ENCODE results near the gene ELL. TPM values are rescaled to one million over a fixed set of nuclear protein-coding genes. Genes with fewer than 3 reads are reported as not detected.

ELL gene
- total RNA-seq, 1 donor from 2014 or later, result 11.0 TPM

DNA sequence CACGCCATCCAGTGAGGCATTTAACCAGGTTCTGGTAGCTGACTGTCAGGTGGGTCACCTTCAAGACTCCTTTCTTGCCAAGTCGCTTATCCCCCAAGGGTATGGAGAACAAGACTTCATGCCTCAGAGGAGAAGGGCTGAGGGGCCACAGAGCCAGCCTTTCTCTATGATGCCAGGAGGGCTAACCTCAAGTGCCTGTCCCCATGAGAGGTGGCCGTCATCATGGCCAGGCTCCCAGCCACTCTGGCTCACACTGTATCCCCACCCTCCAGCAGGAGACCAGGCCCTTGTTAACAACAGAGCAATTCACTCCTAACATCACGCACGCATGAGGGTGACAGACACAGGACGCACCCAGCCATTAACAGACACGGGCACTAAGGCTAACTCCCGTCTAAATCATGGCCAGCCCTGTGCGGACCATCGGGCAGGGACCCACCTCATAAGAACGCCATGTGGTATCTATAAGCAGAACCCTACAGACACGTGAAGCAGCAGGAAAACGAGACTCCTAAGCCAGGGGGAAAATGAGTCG, 45.3 kb downstream of the ELL start:
- TF ChIP-seq, protein P1, sequence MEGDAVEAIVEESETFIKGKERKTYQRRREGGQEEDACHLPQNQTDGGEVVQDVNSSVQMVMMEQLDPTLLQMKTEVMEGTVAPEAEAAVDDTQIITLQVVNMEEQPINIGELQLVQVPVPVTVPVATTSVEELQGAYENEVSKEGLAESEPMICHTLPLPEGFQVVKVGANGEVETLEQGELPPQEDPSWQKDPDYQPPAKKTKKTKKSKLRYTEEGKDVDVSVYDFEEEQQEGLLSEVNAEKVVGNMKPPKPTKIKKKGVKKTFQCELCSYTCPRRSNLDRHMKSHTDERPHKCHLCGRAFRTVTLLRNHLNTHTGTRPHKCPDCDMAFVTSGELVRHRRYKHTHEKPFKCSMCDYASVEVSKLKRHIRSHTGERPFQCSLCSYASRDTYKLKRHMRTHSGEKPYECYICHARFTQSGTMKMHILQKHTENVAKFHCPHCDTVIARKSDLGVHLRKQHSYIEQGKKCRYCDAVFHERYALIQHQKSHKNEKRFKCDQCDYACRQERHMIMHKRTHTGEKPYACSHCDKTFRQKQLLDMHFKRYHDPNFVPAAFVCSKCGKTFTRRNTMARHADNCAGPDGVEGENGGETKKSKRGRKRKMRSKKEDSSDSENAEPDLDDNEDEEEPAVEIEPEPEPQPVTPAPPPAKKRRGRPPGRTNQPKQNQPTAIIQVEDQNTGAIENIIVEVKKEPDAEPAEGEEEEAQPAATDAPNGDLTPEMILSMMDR (IDR thresholded peaks at IDR 0.05; ENCODE audit: unreplicated experiment), result no peak
- Mint-ChIP-seq H3K27me3 (ENCODE audit: unreplicated experiment) (peaks cover 17% of the 10 kb centered on the region), H3K27ac (ENCODE audit: unreplicated experiment) (peak overlapping the region; percentile 72), H3K4me3 (ENCODE audit: unreplicated experiment) (peak overlapping the region; percentile 43), H3K36me3 (ENCODE audit: low read depth, unreplicated experiment) (peaks cover 18% of the 10 kb centered on the region), H3K4me1 (ENCODE audit: unreplicated experiment) (peaks cover 35% of the 10 kb centered on the region), H3K9me3 (ENCODE audit: unreplicated experiment) (no peaks in the 10 kb centered on the region)
- DNase-seq (ENCODE audit: low spot score), result no peak

DNA sequence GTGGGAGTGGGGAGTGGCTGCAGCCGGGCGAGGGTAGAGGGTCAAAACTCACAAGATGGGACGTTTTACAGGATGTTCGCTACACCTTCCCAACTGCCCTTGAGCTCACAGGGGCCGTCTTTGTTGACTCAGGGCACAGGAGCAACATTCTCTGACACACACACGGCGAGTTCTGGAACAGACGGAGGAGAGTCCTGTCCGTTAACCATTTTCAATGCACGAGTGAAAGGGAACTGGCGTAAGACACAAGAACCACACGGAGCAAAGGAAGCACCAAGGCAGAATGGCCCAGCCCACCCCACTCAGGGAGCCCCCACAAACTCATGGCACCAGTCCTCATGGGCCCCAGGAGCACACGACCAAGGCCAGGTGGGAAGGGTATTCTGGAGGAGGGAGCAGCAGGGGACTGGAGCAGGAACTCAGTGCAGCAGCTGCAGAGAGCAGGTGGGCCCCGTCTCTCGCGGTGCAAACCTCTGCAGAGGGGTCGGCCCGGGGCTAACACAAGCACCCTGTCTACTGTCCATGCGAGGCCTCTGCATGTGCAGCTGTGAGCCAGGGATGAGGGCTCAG, 46.0 kb downstream of the ELL start:
- Mint-ChIP-seq H3K27me3 (ENCODE audit: unreplicated experiment) (peaks cover 14% of the 10 kb centered on the region), H3K27ac (ENCODE audit: unreplicated experiment) (no peak overlapping the region), H3K4me1 (ENCODE audit: unreplicated experiment) (peaks cover 29% of the 10 kb centered on the region), H3K9me3 (ENCODE audit: unreplicated experiment) (no peaks in the 10 kb centered on the region), H3K4me3 (ENCODE audit: unreplicated experiment) (no peak overlapping the region), H3K36me3 (ENCODE audit: low read depth, unreplicated experiment) (peaks cover 18% of the 10 kb centered on the region)
- no peak for DNase-seq (ENCODE audit: low spot score)
- TF ChIP-seq, protein P1 (IDR thresholded peaks at IDR 0.05; ENCODE audit: unreplicated experiment), result no peak

DNA sequence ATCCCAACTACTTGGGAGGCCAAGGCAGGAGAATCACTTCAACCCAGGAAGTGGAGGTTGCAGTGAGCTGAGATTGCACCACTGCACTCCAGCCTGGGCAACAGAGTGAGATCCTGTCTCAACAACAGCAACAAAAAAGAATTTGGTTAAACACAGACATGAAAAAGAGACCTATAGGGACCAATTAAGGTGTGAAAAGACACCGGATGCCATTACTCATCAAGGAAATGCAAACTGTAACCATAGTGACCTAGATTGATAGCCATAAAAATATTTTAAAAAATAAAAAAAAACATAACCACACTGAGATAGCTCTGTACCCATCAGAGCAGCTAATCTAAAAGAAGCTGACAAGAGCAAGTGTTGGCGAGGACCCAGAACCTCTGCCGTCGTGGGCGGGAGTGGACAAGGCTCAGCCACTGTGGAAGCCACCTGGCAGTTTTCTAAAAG, 46.8 kb downstream of the ELL start:
- H3K4me1 Mint-ChIP-seq (ENCODE audit: unreplicated experiment), result peaks cover 25% of the 10 kb centered on the region
- H3K36me3 Mint-ChIP-seq (ENCODE audit: low read depth, unreplicated experiment), result peaks cover 18% of the 10 kb centered on the region
- TF ChIP-seq, protein P1 (IDR thresholded peaks at IDR 0.05; ENCODE audit: unreplicated experiment), result no peak
- H3K4me3 Mint-ChIP-seq (ENCODE audit: unreplicated experiment), result no peak overlapping the region
- H3K9me3 Mint-ChIP-seq (ENCODE audit: unreplicated experiment), result no peaks in the 10 kb centered on the region
- H3K27ac Mint-ChIP-seq (ENCODE audit: unreplicated experiment), result no peak overlapping the region
- H3K27me3 Mint-ChIP-seq (ENCODE audit: unreplicated experiment), result peaks cover 13% of the 10 kb centered on the region
- no peak for DNase-seq (ENCODE audit: low spot score)

DNA sequence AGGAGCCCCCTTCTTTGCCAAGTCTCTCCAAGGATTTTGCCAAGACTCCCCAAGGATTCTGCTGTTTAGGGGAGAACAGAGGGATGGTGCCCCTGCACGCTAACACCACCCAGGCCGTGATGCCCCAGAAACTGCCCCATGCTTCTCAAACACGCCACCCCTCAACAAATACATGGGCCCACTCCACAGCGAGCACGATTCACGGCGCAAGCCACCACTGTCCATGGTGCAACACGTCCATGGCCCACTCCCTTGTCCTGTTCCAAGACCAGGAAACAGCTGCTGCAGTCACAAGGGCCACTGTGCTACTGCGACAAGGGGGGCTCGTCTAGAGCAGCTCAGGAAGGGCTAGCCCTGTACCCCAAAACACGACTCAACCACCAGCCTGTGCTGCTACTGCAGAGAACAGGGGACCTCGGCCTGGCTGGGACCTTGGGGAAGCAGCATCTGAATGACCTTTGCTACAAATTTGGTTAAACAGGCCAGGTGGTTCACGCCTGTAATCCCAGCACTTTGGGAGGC, 47.4 kb downstream of the ELL start:
- Mint-ChIP-seq H3K9me3 (ENCODE audit: unreplicated experiment) (no peaks in the 10 kb centered on the region), H3K27me3 (ENCODE audit: unreplicated experiment) (peaks cover 9% of the 10 kb centered on the region), H3K4me1 (ENCODE audit: unreplicated experiment) (peaks cover 19% of the 10 kb centered on the region), H3K4me3 (ENCODE audit: unreplicated experiment) (no peak overlapping the region), H3K27ac (ENCODE audit: unreplicated experiment) (no peak overlapping the region), H3K36me3 (ENCODE audit: low read depth, unreplicated experiment) (peaks cover 18% of the 10 kb centered on the region)
- no peak for DNase-seq (ENCODE audit: low spot score)
- TF ChIP-seq, protein P1 (IDR thresholded peaks at IDR 0.05; ENCODE audit: unreplicated experiment), result no peak

DNA sequence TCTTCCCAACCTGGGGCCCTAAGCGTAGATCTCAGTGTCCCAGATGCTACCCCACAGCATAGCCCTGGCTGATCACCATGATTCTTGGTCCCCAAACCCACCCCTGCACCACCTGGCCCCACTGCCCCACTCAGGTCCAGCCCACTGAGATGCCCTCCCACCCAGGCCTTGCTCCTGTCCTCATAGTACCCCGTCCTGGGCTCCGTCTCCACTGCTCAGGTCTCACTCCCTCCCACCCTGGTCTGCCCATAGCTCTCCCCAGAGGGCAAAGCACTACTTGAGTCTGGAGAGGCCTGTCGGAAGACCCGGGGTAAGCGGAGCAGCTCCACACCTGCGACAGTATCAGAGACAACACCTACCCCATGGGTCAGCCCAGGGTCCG, 48.2 kb downstream of the ELL start:
- H3K27me3 Mint-ChIP-seq (ENCODE audit: unreplicated experiment), result peaks cover 8% of the 10 kb centered on the region
- TF ChIP-seq, protein P1 (IDR thresholded peaks at IDR 0.05; ENCODE audit: unreplicated experiment), result no peak
- H3K36me3 Mint-ChIP-seq (ENCODE audit: low read depth, unreplicated experiment), result peaks cover 18% of the 10 kb centered on the region
- peaks cover 13% of the 10 kb centered on the region for H3K4me1 Mint-ChIP-seq (ENCODE audit: unreplicated experiment)
- H3K27ac Mint-ChIP-seq (ENCODE audit: unreplicated experiment), result no peak overlapping the region
- no peak for DNase-seq (ENCODE audit: low spot score)
- H3K4me3 Mint-ChIP-seq (ENCODE audit: unreplicated experiment), result no peak overlapping the region
- no peaks in the 10 kb centered on the region for H3K9me3 Mint-ChIP-seq (ENCODE audit: unreplicated experiment)
